HG02642 (cell line): ENCODE data around the gene DNAJA3.

ENCODE experiments used
- ATAC-seq: cut with Tn5 transposase; IDR thresholded peaks from one replicate; pipeline ENCODE4 v1.9.1; 2021; ENCODE audit warnings: mild to moderate bottlenecking; ENCODE audit not compliant: unreplicated experiment, poor library complexity

DNAJA3 gene

GRCh38 chr16:4428500-4428899 lies 2.8 kb downstream of the DNAJA3 start:
- ATAC-seq = no peak

- no peak for ATAC-seq
Observed at GRCh38 chr16:4431023-4431422, 5.4 kb downstream of the DNAJA3 start.

GRCh38 chr16:4433228-4433627 lies 7.6 kb downstream of the DNAJA3 start:
- ATAC-seq = no peak

GRCh38 chr16:4433914-4434787 lies 8.5 kb downstream of the DNAJA3 start:
- ATAC-seq = no peak

GRCh38 chr16:4435337-4436067 lies 9.8 kb downstream of the DNAJA3 start:
- ATAC-seq = no peak

- ATAC-seq = no peak
Observed at GRCh38 chr16:4437366-4437765, 11.7 kb downstream of the DNAJA3 start.

- ATAC-seq = no peak
Observed at GRCh38 chr16:4442371-4442770, 16.7 kb downstream of the DNAJA3 start.

GRCh38 chr16:4443271-4443670 lies 17.6 kb downstream of the DNAJA3 start:
- no peak for ATAC-seq

- ATAC-seq = no peak
Observed at GRCh38 chr16:4443986-4444385, 18.3 kb downstream of the DNAJA3 start.

GRCh38 chr16:4450430-4450829 lies 24.8 kb downstream of the DNAJA3 start:
- no peak for ATAC-seq

- no peak for ATAC-seq
Observed at GRCh38 chr16:4450931-4451519, 25.4 kb downstream of the DNAJA3 start.

GRCh38 chr16:4452674-4453073 lies 27.0 kb downstream of the DNAJA3 start:
- ATAC-seq = no peak

- no peak for ATAC-seq
Observed at GRCh38 chr16:4454623-4455022, 29.0 kb downstream of the DNAJA3 start.

- ATAC-seq = no peak
Observed at GRCh38 chr16:4455081-4455480, 29.4 kb downstream of the DNAJA3 start.

GRCh38 chr16:4455951-4456350 lies 30.3 kb downstream of the DNAJA3 start:
- ATAC-seq = no peak

GRCh38 chr16:4460936-4461249 lies 35.2 kb downstream of the DNAJA3 start:
- ATAC-seq = no peak

GRCh38 chr16:4461250-4462085 lies 35.8 kb downstream of the DNAJA3 start:
- ATAC-seq = no peak

GRCh38 chr16:4463522-4464163 lies 38.0 kb downstream of the DNAJA3 start:
- ATAC-seq = no peak

GRCh38 chr16:4465977-4466779 lies 40.5 kb downstream of the DNAJA3 start:
- no peak for ATAC-seq
